ENCODE results near the gene METTL24.

GRCh38 chr6:110337486-110337885, 20.7 kb downstream of the METTL24 start:
- no peak for TF ChIP-seq EZH2 (IDR thresholded peaks at IDR 0.05; ENCODE audit: insufficient read depth, poor library complexity, severe bottlenecking)
- no peak for TF ChIP-seq EZH2phosphoT487 (IDR thresholded peaks at IDR 0.05; ENCODE audit: insufficient read depth, low read depth)
